Muscle layer of duodenum (tissue), 2 donors: Measurements from ENCODE around the gene SPTBN4.
"Not testable (repeated sequence)": the region's sequence is repeated elsewhere in the genome, so short reads cannot be mapped to it uniquely, and the experiment has no call there.

Experiments used
- H3K27ac ChIP-seq: one replicate; pipeline ENCODE4 v1.7.0; 2013; ENCODE audit warnings: mild to moderate bottlenecking, low read length
- H3K27me3 ChIP-seq: one replicate; pipeline ENCODE4 v1.7.0; 2013; ENCODE audit warnings: low read depth, mild to moderate bottlenecking, control low read depth, low read length
- H3K36me3 ChIP-seq, 2 donors: one replicate each; pipeline ENCODE4 v1.7.0; 2013; ENCODE audit warnings: low read length in 2 of 2, control low read depth in 1 of 2, mild to moderate bottlenecking in 1 of 2; ENCODE audit not compliant: insufficient read depth in 2 of 2, control insufficient read depth in 1 of 2
- H3K4me1 ChIP-seq, 2 donors: one replicate each; pipeline ENCODE4 v1.7.0; 2013; ENCODE audit warnings: low read length in 2 of 2, mild to moderate bottlenecking in 2 of 2, control low read depth in 1 of 2, moderate library complexity in 1 of 2; ENCODE audit not compliant: insufficient read depth in 2 of 2, control insufficient read depth in 1 of 2
- H3K4me3 ChIP-seq, 2 donors: one replicate each; pipeline ENCODE4 v1.7.0; 2013; ENCODE audit warnings: low read length in 2 of 2, low read depth in 1 of 2, mild to moderate bottlenecking in 1 of 2
- H3K9me3 ChIP-seq, 2 donors: one replicate each; pipeline ENCODE4 v1.7.0; 2013; ENCODE audit warnings: low read length in 2 of 2, control low read depth in 1 of 2, mild to moderate bottlenecking in 1 of 2; ENCODE audit not compliant: control insufficient read depth in 1 of 2
- donor health status: healthy.

Gene SPTBN4

GRCh38 chr19:40512110-40512472 lies 45.3 kb downstream of the SPTBN4 start:
- Histone ChIP-seq H3K9me3 (no peaks in the 10 kb centered on the region), H3K4me1 (peaks cover 0 to 12% of the 10 kb centered on the region in 2 donors), H3K27me3 (peaks cover 18% of the 10 kb centered on the region), H3K4me3 (peak overlapping the region in 1 of 2 donors; percentile 33), H3K36me3 (no peaks in the 10 kb centered on the region), H3K27ac (no peak overlapping the region)

- peaks cover 0 to 12% of the 10 kb centered on the region in 2 donors for H3K4me1 ChIP-seq
- no peaks in the 10 kb centered on the region for H3K9me3 ChIP-seq
- peak overlapping the region in 1 of 2 donors; percentile 33 for H3K4me3 ChIP-seq
- H3K27ac ChIP-seq, result no peak overlapping the region
- peaks cover 18% of the 10 kb centered on the region for H3K27me3 ChIP-seq
- H3K36me3 ChIP-seq, result no peaks in the 10 kb centered on the region
Observed at GRCh38 chr19:40512473-40513344, 45.9 kb downstream of the SPTBN4 start.

- Histone ChIP-seq H3K27ac (no peak overlapping the region), H3K4me1 (peaks cover 0 to 12% of the 10 kb centered on the region in 2 donors), H3K36me3 (no peaks in the 10 kb centered on the region), H3K4me3 (peak overlapping the region in 1 of 2 donors; percentile 33), H3K27me3 (peaks cover 18% of the 10 kb centered on the region), H3K9me3 (no peaks in the 10 kb centered on the region)
Observed at GRCh38 chr19:40513345-40513678, 46.5 kb downstream of the SPTBN4 start.

- Histone ChIP-seq H3K4me3 (no peak overlapping the region), H3K9me3 (no peaks in the 10 kb centered on the region), H3K4me1 (peaks cover 0 to 12% of the 10 kb centered on the region in 2 donors), H3K27ac (no peak overlapping the region), H3K36me3 (no peaks in the 10 kb centered on the region), H3K27me3 (peaks cover 18% of the 10 kb centered on the region)
Observed at GRCh38 chr19:40513741-40514315, 47.0 kb downstream of the SPTBN4 start.

GRCh38 chr19:40517248-40517647 lies 50.4 kb downstream of the SPTBN4 start:
- Histone ChIP-seq H3K27ac (no peak overlapping the region), H3K4me3 (no peak overlapping the region), H3K27me3 (peaks cover 11% of the 10 kb centered on the region), H3K4me1 (peaks cover 0 to 22% of the 10 kb centered on the region in 2 donors), H3K9me3 (no peaks in the 10 kb centered on the region), H3K36me3 (no peaks in the 10 kb centered on the region)

GRCh38 chr19:40519352-40520322 lies 52.8 kb downstream of the SPTBN4 start:
- Histone ChIP-seq H3K4me3 (peak overlapping the region in 1 of 2 donors; percentile 35), H3K27me3 (no peaks in the 10 kb centered on the region), H3K4me1 (peaks cover 0 to 10% of the 10 kb centered on the region in 2 donors), H3K27ac (no peak overlapping the region), H3K36me3 (no peaks in the 10 kb centered on the region), H3K9me3 (no peaks in the 10 kb centered on the region)

- Histone ChIP-seq H3K4me1 (peaks cover 0 to 10% of the 10 kb centered on the region in 2 donors), H3K4me3 (no peak overlapping the region), H3K27me3 (no peaks in the 10 kb centered on the region), H3K27ac (no peak overlapping the region), H3K36me3 (no peaks in the 10 kb centered on the region), H3K9me3 (no peaks in the 10 kb centered on the region)
Observed at GRCh38 chr19:40521276-40521675, 54.5 kb downstream of the SPTBN4 start.

- H3K4me1 ChIP-seq, result peaks cover 0 to 10% of the 10 kb centered on the region in 2 donors
- H3K36me3 ChIP-seq, H3K27me3 ChIP-seq, H3K4me3 ChIP-seq, H3K9me3 ChIP-seq, H3K27ac ChIP-seq: not testable (repeated sequence)
Observed at GRCh38 chr19:40521900-40522299, 55.1 kb downstream of the SPTBN4 start.

GRCh38 chr19:40523322-40524047 lies 56.7 kb downstream of the SPTBN4 start:
- H3K36me3 ChIP-seq, result no peaks in the 10 kb centered on the region
- H3K9me3 ChIP-seq, result no peaks in the 10 kb centered on the region
- H3K27ac ChIP-seq, result no peak overlapping the region
- peaks cover 0 to 10% of the 10 kb centered on the region in 2 donors for H3K4me1 ChIP-seq
- H3K4me3 ChIP-seq, result no peak overlapping the region
- H3K27me3 ChIP-seq, result no peaks in the 10 kb centered on the region

- Histone ChIP-seq H3K9me3 (no peaks in the 10 kb centered on the region), H3K27me3 (no peaks in the 10 kb centered on the region), H3K36me3 (no peaks in the 10 kb centered on the region), H3K4me3 (no peak overlapping the region), H3K27ac (no peak overlapping the region), H3K4me1 (peaks cover 0 to 9% of the 10 kb centered on the region in 2 donors)
Observed at GRCh38 chr19:40524133-40524549, 57.3 kb downstream of the SPTBN4 start.
